HEK293 (cell line): Measurements from ENCODE around the gene HOXC10.

Source experiments
- AEBP2 ChIP-seq: fragments of 450-650 bp; formaldehyde crosslinking; IDR thresholded peaks from 2 replicates; pipeline ENCODE4 v1.5.1; 2016; ENCODE audit warnings: missing biosample characterization, missing genetic modification characterization, borderline replicate concordance
- KLF10 ChIP-seq: fragments of 450-650 bp; IDR thresholded peaks from 2 replicates; pipeline ENCODE4 v1.5.1; 2018; ENCODE audit warnings: missing biosample characterization, mild to moderate bottlenecking, missing genetic modification characterization
- KLF7 ChIP-seq: fragments of 450-650 bp; formaldehyde crosslinking; IDR thresholded peaks from 2 replicates; pipeline ENCODE4 v1.5.1; 2016; ENCODE audit warnings: missing biosample characterization, missing genetic modification characterization, borderline replicate concordance
- PRDM2 ChIP-seq: fragments of 450-650 bp; formaldehyde crosslinking; IDR thresholded peaks from 2 replicates; pipeline ENCODE4 v1.5.1; 2016; ENCODE audit warnings: missing biosample characterization, missing genetic modification characterization, borderline replicate concordance
- SP7 ChIP-seq: fragments of 450-650 bp; formaldehyde crosslinking; IDR thresholded peaks from 2 replicates; pipeline ENCODE4 v1.5.1; 2016; ENCODE audit warnings: missing biosample characterization, missing genetic modification characterization
- ZNF148 ChIP-seq: fragments of 450-650 bp; formaldehyde crosslinking; IDR thresholded peaks from 2 replicates; pipeline ENCODE4 v1.5.0; 2017; ENCODE audit warnings: missing biosample characterization, missing genetic modification characterization, borderline replicate concordance
- ZNF302 ChIP-seq: fragments of 450-650 bp; formaldehyde crosslinking; IDR thresholded peaks from 2 replicates; pipeline ENCODE4 v1.5.1; 2016; ENCODE audit warnings: missing biosample characterization, missing genetic modification characterization, low read depth
- ZNF341 ChIP-seq: fragments of 450-650 bp; formaldehyde crosslinking; IDR thresholded peaks from 2 replicates; pipeline ENCODE4; 2016; ENCODE audit warnings: low read depth, missing biosample characterization, missing genetic modification characterization
- ZNF362 ChIP-seq: fragments of 450-650 bp; formaldehyde crosslinking; IDR thresholded peaks from 2 replicates; pipeline ENCODE4 v1.5.1; 2016; ENCODE audit warnings: missing biosample characterization, missing genetic modification characterization
- ZNF391 ChIP-seq: fragments of 450-650 bp; formaldehyde crosslinking; IDR thresholded peaks from 2 replicates; pipeline ENCODE4 v1.5.1; 2016; ENCODE audit warnings: low read depth, missing biosample characterization, missing genetic modification characterization, borderline replicate concordance
- ZNF48 ChIP-seq: fragments of 450-650 bp; formaldehyde crosslinking; IDR thresholded peaks from 2 replicates; pipeline ENCODE4 v1.5.1; 2016; ENCODE audit warnings: missing biosample characterization, missing genetic modification characterization
- ZNF623 ChIP-seq: fragments of 450-650 bp; formaldehyde crosslinking; IDR thresholded peaks from 2 replicates; pipeline ENCODE4 v1.5.1; 2016; ENCODE audit warnings: missing biosample characterization, missing genetic modification characterization
- ZSCAN5A ChIP-seq: fragments of 450-650 bp; formaldehyde crosslinking; IDR thresholded peaks from 2 replicates; pipeline ENCODE4 v1.5.1; 2016; ENCODE audit warnings: missing biosample characterization, missing genetic modification characterization

The HOXC10 gene

GRCh38 chr12:53967421-53967925 is 17.5 kb upstream of the HOXC10 start (continued):
- no peak for TF ChIP-seq PRDM2 (tag by site-specific recombination)
- no peak for TF ChIP-seq ZNF48 (tag by site-specific recombination)
- peak; percentile 69 for TF ChIP-seq ZNF341
- no peak for TF ChIP-seq ZSCAN5A (tag by site-specific recombination)
- no peak for TF ChIP-seq AEBP2 (tag by site-specific recombination)
- no peak for TF ChIP-seq ZNF623 (tag by site-specific recombination)
- TF ChIP-seq ZNF362, result no peak
- TF ChIP-seq ZNF148, result no peak
- no peak for TF ChIP-seq KLF10 (tag by site-specific recombination)
- peak; percentile 51; the same call in 1 of the 2 replicates for TF ChIP-seq ZNF391 (tag by site-specific recombination)
- TF ChIP-seq KLF7 (tag by site-specific recombination), result no peak
- TF ChIP-seq SP7, result 0 out of 2 replicates have a peak, but pooled peaks have one; percentile 18
- TF ChIP-seq ZNF302 (tag by site-specific recombination), result no peak
